ENCODE data around the gene PHETA1. TPM values are rescaled to one million over a fixed set of nuclear protein-coding genes. Genes with fewer than 3 reads are reported as not detected.

PHETA1 gene
- total and polyA plus RNA-seq, 2 of the 13 experiments (the other 11 are each of a cell fraction or from before 2014, with no cell fraction given): 11.3 to 20.8 TPM

DNA sequence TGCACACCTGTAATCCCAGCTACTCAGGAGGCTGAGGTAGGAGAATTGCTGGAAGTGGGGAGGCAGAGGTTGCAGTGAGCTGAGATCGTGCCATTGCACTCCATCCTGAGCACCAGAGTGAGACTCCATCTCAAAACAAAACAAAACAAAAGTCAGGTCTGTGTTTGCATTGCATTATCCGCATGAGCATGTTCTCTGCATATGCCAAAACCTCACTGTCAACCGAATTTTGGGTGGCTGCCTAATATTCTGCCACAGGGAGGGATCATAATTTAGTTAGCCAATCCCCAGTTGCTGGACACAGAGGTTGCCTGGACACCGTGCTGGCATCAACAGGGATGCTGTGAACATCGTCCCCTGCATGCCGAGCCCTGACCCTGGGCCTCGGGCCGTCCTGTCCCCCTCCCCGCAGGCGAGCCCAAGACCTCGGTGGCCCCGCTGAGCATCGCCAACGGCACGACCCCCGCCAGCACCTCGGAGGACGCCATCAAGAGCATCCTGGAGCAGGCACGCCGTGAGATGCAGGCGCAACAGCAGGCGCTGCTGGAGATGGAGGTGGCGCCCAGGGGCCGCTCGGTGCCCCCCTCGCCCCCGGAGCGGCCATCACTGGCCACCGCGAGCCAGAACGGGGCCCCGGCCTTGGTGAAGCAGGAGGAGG is 49.2 kb downstream of the PHETA1 start (continued):
- TF ChIP-seq, protein P1, sequence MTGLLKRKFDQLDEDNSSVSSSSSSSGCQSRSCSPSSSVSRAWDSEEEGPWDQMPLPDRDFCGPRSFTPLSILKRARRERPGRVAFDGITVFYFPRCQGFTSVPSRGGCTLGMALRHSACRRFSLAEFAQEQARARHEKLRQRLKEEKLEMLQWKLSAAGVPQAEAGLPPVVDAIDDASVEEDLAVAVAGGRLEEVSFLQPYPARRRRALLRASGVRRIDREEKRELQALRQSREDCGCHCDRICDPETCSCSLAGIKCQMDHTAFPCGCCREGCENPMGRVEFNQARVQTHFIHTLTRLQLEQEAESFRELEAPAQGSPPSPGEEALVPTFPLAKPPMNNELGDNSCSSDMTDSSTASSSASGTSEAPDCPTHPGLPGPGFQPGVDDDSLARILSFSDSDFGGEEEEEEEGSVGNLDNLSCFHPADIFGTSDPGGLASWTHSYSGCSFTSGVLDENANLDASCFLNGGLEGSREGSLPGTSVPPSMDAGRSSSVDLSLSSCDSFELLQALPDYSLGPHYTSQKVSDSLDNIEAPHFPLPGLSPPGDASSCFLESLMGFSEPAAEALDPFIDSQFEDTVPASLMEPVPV (CRISPR knock-in tag; IDR thresholded peaks at IDR 0.05): no peak
- TF ChIP-seq MIXL1 (CRISPR knock-in tag; IDR thresholded peaks at IDR 0.05) (no peak), ZNF720 (CRISPR knock-in tag; IDR thresholded peaks at IDR 0.05) (no peak), ZNF292 (CRISPR knock-in tag; IDR thresholded peaks at IDR 0.05; ENCODE audit: borderline replicate concordance, low read depth) (no peak), MYC (CRISPR knock-in tag; IDR thresholded peaks at IDR 0.05; ENCODE audit: borderline replicate concordance) (no peak), JARID2 (CRISPR knock-in tag; IDR thresholded peaks at IDR 0.05; ENCODE audit: insufficient replicate concordance) (no peak)
- TF ChIP-seq, protein P2, sequence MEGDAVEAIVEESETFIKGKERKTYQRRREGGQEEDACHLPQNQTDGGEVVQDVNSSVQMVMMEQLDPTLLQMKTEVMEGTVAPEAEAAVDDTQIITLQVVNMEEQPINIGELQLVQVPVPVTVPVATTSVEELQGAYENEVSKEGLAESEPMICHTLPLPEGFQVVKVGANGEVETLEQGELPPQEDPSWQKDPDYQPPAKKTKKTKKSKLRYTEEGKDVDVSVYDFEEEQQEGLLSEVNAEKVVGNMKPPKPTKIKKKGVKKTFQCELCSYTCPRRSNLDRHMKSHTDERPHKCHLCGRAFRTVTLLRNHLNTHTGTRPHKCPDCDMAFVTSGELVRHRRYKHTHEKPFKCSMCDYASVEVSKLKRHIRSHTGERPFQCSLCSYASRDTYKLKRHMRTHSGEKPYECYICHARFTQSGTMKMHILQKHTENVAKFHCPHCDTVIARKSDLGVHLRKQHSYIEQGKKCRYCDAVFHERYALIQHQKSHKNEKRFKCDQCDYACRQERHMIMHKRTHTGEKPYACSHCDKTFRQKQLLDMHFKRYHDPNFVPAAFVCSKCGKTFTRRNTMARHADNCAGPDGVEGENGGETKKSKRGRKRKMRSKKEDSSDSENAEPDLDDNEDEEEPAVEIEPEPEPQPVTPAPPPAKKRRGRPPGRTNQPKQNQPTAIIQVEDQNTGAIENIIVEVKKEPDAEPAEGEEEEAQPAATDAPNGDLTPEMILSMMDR (CRISPR knock-in tag; IDR thresholded peaks at IDR 0.05): no peak

DNA sequence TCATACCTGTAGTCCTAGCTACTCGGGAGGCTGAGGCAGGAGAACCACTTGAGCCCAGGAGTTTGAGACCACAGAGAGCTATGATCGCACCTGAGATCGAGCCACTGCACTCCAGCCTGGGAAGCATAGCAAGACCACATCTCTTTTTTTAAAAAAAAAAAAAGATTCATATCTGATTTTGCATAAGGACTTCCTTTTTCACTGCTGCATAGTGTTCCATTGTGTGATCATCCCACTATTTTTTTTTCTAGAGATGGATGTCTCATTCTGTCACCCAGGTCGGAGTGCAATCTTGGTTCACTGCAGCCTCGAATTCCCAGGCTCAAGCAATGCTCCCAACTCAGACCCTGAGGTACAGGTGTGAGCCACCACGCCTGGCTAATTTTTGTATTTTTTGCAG is 50.4 kb downstream of the PHETA1 start:
- DNase-seq (ENCODE audit: low spot score) (no peak), FAIRE-seq (no peak), ATAC-seq (no peak)
- Histone ChIP-seq H3K27me3 (ENCODE audit: control insufficient read depth in 1 of 2, insufficient read depth in 2 of 2, low read length in 2 of 2) (peaks cover 0 to 4% of the 10 kb centered on the region in 2 experiments; a peak in 3 of 5 replicates), H3K4me3 (replicated peaks in 1 of 3; ENCODE audit: insufficient read depth in 1 of 3, low read depth in 2 of 3, low read length in 3 of 3) (no peak overlapping the region), H2AFZ (ENCODE audit: low read length) (no peak overlapping the region), H3K79me2 (ENCODE audit: insufficient read depth, low read length) (no peaks in the 10 kb centered on the region), H3K36me3 (replicated peaks in 1 of 2; ENCODE audit: control insufficient read depth in 1 of 2, insufficient read depth in 2 of 2, low read length in 2 of 2) (no peaks in the 10 kb centered on the region), H3K9me3 (ENCODE audit: low read length) (no peaks in the 10 kb centered on the region), H3K4me2 (ENCODE audit: low read depth, low read length) (no peak overlapping the region), H3K9ac (ENCODE audit: insufficient read depth, low read depth, low read length) (no peak overlapping the region), H4K20me1 (ENCODE audit: insufficient read depth, low read length) (no peaks in the 10 kb centered on the region), H3K4me1 (ENCODE audit: insufficient read depth, low read length) (no peaks in the 10 kb centered on the region), H3K27ac (ENCODE audit: extremely low read length, insufficient read depth, low read length) (no peak overlapping the region)
- no TSS peak for BruUV-seq (replicated peaks)
- WGBS (ENCODE audit: low lambda C conversion rate): 39% methylated on average over 6 of the region's 6 CpGs
- in situ Hi-C loops (cut with HindIII; ENCODE audit: extremely low pct_ligation_motif_present, low pct_unique_long_range_greater_than_20kb) (loop anchor here (10.0 kb wide), 1 partner anchor 384 kb away; no protein-coding TSS in a partner anchor), intact Hi-C loops (cut with micrococcal nuclease; ENCODE audit: unreplicated experiment) (no loop called here)
- CTCF ChIA-PET (ENCODE audit: low intra/inter-chr PET ratio, low total read pairs): no interaction called here
- no peak for TF ChIP-seq SP5 (CRISPR knock-in tag; IDR thresholded peaks at IDR 0.05; ENCODE audit: borderline replicate concordance, low read depth)
- TF ChIP-seq MIER2 (CRISPR knock-in tag; IDR thresholded peaks at IDR 0.05): no peak
- no peak for TF ChIP-seq ZNF615 (CRISPR knock-in tag; IDR thresholded peaks at IDR 0.05; ENCODE audit: borderline replicate concordance)
- TF ChIP-seq TBL1XR1 (IDR thresholded peaks at IDR 0.05; ENCODE audit: borderline replicate concordance, low read length, partially characterized antibody): no peak
- TF ChIP-seq, protein P3, sequence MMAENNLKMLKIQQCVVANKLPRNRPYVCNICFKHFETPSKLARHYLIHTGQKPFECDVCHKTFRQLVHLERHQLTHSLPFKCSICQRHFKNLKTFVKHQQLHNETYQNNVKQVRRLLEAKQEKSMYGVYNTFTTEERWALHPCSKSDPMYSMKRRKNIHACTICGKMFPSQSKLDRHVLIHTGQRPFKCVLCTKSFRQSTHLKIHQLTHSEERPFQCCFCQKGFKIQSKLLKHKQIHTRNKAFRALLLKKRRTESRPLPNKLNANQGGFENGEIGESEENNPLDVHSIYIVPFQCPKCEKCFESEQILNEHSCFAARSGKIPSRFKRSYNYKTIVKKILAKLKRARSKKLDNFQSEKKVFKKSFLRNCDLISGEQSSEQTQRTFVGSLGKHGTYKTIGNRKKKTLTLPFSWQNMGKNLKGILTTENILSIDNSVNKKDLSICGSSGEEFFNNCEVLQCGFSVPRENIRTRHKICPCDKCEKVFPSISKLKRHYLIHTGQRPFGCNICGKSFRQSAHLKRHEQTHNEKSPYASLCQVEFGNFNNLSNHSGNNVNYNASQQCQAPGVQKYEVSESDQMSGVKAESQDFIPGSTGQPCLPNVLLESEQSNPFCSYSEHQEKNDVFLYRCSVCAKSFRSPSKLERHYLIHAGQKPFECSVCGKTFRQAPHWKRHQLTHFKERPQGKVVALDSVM (CRISPR knock-in tag; IDR thresholded peaks at IDR 0.05): no peak
- no peak for TF ChIP-seq HCFC1 (IDR thresholded peaks at IDR 0.05; ENCODE audit: low read depth, low read length)
- TF ChIP-seq ZNF274 (CRISPR knock-in tag; IDR thresholded peaks at IDR 0.05): no peak
- TF ChIP-seq NFYC (CRISPR knock-in tag; IDR thresholded peaks at IDR 0.05): no peak
- POLR2A ChIA-PET: interaction anchor here (0.7 kb wide), 1 partner anchor 20 kb away, joined by 3 read pairs; no protein-coding TSS in a partner anchor
